IPS-18c (cell line): ENCODE results near the gene DAND5.

ENCODE experiments used
- H3K4me3 ChIP-seq: 2 replicates; pipeline ENCODE4 v1.7.0; 2013; ENCODE audit warnings: low read depth, mild to moderate bottlenecking, low read length, moderate library complexity; ENCODE audit not compliant: insufficient read depth
- H3K9me3 ChIP-seq: one replicate; pipeline ENCODE4 v1.6.1; 2013; ENCODE audit warnings: mild to moderate bottlenecking, low read length, moderate library complexity; ENCODE audit not compliant: control insufficient read depth, insufficient read depth

Gene DAND5

DNA sequence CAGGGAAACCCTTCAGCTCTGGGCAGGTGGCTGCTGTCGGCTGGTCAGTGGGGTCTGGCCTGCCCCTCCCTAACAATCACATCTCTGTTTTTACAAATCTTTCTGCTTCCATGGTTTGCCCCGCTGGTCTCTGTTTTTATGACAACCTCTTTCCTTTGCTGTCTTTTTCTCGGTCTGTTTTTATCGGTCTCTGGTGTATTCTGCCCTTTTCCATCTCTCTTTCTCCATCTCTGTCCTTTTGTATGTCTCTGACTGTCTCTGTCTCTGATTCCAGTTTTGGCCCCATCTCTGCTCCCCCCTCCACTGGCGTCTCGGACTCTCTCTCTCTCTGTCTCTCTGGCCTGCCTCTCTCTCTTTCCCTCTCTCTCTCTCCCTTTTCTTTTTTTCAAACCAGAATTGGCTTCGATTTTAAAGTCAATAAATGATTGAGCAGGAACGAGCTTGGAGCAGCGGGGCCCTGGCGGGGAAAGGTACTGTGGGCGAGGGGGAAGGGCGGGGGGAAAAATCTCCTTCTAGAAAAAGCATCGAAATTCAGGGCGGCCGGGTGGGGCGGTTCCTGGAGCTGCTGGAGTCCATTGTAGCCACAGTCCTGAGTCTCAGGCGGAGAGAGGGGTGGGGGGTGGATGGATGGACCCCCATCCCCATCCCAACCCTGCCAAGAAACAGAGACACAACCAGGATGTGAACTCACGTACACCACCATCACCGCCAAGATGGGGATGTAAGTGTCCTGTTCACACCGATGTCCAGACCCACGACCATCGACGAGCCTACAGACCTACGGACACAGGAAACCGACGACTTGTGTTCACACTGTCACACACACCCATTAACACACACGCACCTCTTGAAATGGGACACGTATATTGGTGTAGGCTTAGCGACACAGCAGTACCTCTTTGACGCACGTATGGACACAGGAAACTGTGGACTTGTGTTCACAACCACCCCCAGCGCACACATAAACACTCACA, 28.9 kb downstream of the DAND5 start:
- Histone ChIP-seq H3K4me3 (no peak overlapping the region), H3K9me3 (no peaks in the 10 kb centered on the region)

DNA sequence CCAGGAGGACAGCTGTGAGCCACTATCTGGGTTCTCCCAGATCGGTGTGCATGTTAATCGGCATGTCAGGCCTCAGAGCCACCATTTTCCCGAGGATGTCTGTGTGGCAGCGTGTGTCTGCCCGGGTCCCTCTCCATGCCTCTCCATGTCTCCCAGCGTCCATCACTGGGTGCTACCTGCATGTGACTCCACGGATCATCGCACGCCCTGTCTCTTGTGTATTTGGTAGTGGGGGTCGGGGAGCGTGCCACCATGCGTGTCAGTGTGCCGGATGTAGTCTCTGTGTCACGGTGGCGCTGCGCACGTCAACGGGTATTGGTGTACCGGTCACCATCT, 31.8 kb downstream of the DAND5 start:
- Histone ChIP-seq H3K4me3 (no peak overlapping the region), H3K9me3 (no peaks in the 10 kb centered on the region)

DNA sequence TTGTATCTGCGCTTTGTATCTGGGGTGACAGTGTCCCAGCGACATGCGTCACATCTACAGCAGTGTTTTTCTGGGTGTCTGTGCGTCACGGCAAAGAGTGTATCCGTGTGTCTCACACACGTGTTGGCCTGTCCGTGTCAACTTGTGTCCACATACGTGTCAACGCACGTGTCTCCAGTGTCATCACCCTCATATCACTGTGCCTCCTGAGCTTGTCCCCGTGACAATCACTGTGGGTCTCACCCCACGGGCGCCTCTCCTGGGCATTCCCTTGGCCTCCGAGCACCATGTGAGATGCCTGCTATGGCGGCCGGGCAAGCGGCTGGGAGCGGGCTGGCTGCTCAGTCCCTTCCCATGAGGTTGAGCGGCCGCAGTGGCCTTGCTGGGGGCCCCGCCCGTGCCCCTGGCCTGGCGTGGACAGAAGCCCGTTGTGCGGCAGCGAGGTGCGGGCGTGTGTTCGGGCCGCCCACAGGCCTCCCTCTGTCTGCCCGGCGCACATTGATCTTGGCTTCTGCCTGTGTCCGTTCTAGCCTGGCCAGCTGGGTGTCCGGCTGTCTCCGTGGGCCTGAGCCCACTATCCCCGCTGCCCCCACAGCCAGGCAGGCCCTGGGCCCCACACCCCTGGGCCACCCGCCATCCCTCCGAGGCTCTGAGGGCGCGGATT, 32.3 kb downstream of the DAND5 start:
- no peak overlapping the region for H3K4me3 ChIP-seq
- H3K9me3 ChIP-seq = no peaks in the 10 kb centered on the region

DNA sequence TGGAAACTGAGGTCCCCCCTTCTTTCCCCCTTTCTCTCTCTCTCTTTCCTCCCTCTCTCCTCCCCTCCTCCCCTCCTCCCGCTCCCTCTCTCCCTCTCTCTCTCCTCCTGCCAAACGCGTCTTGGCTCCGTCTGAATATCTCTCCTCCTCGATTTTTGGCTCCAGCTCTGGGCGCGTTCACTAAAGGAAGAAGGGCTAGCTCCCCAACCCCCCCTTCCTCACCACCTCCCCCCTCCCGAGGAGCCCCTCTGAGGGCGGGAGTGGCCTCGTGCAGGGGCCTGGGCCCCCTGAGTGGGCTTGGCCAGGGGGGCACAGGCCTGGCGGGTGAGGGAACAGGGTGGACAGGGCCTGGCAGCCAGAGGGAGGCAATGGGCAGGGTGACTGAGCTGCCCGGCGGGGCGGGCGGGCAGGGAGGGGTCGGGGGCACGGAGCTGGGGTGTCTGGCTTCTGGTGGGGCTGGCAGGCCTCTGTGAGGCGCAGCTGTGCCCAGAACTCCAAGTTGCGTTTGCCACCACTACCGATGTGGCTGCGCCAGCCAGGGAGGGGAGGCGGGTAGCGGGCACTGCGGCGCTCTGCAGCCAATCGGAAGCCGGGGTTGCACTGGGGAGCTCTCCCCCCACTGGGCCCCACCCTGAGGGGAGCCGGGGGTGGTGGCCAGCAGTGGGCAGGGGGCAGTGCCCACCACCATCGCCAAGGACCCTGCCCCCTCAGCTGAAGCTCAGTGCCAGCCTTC, 33.0 kb downstream of the DAND5 start:
- H3K9me3 ChIP-seq = no peaks in the 10 kb centered on the region
- H3K4me3 ChIP-seq = no peak overlapping the region

DNA sequence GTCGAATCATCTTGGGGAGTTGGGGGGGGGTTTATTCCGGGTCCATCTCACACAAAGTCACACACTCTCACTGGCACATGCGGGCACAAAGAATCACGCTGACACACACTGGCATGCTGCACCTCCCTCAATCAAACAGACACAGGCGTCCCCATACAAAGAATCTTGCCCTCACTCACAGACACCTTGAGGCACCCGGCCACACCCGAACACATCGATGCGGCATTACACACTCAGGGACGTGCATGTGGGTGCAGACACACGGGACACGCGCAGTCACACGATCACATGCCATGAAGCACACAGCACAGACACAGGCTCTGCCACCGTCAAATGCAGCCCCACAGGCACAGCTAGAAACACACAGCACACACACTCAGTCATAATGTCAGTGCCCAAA, 33.7 kb downstream of the DAND5 start:
- H3K4me3 ChIP-seq = no peak overlapping the region

DNA sequence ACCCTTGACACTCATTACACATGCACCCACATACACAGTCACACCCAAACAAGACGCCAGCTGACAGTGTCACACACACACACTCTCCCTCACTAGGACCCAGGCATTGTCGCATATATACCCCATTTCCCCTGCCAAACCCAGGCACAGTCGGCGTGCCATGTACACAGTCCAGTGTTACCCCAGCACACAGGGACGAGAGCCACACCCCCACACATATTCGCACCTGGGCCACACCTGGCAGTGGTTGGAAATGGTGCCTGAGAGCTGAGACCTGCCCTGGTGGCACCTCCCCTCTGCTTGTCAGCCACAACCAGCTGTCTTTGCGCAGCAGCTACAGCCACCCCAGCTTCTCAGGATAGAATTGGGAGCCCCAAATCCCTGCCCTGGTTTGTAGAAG, 34.9 kb downstream of the DAND5 start:
- H3K9me3 ChIP-seq = no peaks in the 10 kb centered on the region
- no peak overlapping the region for H3K4me3 ChIP-seq

More for the DNA sequence above, 33.7 kb downstream of the DAND5 start:
- H3K9me3 ChIP-seq = no peaks in the 10 kb centered on the region

DNA sequence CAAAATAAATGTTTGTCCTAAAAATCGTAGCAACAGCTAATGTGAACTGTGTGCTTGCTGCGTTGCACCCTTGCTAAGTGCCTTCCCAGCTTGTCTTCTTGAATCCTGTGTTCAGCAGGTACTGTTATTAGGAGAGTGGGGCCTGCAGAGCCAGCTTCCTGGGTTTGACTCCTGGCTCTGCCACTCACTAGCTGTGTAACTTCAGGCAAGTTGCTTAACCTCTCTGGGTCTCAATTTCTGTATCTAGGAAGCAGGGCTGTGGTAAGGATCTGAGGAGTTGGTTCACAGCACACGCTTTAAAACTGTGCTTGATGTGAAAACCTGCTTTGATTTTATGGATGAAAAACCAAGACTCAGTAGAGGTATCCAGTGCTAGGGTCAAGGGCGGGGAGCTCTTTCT, 35.9 kb downstream of the DAND5 start:
- H3K4me3 ChIP-seq = no peak overlapping the region
- H3K9me3 ChIP-seq = no peaks in the 10 kb centered on the region

DNA sequence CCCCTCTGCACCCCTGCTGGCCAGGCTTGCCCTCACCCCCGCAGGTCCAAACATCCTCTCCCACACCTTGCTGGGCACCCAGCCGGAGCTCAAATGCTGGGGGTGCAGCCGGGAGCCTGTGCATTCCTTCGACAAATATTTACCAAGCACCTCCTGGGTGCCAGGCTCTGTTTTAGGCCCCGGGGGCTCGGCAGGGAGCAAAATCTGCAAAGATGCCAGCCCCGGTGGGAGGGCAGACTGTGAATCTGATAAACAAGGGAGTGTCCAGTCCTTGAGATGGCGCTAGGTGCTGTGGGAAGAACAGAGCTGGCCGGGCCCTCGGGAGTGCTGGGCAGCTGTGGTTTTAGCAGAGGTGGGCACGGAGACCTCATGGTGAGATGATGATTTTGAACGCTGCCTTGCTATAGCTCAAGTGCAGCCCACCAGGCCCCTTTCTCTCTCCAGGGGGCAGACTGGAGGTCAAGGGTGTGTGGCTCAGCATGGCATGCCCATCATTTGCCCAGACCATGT, 36.5 kb downstream of the DAND5 start:
- no peak overlapping the region for H3K4me3 ChIP-seq

DNA sequence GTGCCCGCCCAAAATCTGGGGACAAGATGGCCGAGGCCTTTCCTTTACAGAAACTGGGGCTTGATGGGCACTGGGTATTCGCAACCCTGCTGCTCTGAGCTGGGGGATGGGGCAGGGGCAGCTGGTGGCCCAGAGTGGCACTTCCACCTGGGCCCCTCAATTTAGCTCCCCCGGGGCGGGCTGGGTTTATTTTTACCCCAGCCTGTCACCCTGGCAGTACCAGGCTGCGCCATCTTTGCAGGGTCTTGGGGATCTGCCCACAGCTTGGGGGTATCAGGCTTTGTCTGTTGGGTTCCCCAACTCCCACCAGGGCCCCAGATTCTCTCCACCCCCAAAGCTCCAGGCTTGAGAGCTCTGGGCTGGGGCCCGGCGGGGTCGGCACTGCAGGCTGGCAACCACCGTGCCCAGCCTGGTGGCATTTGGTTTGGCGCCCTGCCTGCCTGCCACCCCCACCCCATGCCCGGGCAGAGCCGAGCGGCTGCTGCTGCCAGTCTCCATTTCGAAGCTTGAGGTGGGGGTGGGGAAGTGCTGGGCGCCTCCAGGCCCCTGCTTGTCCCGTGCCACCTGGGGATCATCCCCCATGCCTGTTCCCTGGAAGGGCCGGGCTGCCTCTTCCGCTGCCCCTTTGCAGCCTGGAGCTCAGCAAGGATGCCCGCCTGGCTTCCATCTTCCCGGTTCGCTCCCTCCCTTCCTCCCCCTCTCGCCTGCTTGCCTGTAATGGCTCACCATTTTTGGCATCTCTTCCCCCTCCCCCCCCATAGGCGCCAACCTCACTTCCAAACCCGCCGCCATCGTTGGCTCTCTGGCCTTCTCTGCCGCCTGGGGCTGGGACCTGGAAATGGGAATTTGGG, 37.3 kb downstream of the DAND5 start:
- H3K4me3 ChIP-seq = no peak overlapping the region
- no peaks in the 10 kb centered on the region for H3K9me3 ChIP-seq

More for the DNA sequence above, 36.5 kb downstream of the DAND5 start:
- no peaks in the 10 kb centered on the region for H3K9me3 ChIP-seq

DNA sequence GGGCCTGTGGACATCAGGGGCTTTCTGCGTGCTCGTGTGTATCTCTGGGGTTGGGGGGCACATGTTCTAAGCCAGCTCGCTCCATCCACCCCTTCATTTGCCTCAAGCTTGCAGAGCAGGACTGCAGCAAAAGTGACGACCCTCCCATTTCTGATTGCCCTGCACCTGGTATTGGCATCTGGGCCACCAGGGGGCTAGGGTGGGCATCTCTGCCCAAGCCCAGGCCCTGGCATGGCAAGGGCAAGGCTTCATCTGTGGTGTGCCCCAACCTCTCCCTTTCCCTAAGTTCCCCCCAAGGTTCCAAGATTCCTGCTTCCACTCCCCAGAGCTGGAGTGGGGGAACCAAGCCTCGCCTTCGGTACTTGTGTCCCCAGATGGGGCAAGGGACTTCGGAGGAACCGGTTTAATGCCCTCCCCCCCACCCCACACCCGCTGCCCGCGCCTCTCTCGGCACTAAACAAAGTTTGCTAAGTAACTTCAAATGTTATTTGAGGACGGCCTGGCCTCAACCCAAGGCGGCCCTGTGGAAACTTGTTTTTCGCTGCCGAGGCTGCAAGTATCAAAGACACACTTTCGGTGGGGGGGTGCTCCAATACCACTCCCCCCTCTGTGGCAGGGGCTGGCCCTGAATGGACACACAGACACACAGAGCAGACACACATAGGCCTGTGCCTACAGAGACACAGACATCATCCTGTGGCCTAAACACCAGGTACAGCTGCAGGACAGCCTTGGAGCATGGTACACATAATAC, 38.1 kb downstream of the DAND5 start:
- no peak overlapping the region for H3K4me3 ChIP-seq
- H3K9me3 ChIP-seq = peaks cover 4% of the 10 kb centered on the region

DNA sequence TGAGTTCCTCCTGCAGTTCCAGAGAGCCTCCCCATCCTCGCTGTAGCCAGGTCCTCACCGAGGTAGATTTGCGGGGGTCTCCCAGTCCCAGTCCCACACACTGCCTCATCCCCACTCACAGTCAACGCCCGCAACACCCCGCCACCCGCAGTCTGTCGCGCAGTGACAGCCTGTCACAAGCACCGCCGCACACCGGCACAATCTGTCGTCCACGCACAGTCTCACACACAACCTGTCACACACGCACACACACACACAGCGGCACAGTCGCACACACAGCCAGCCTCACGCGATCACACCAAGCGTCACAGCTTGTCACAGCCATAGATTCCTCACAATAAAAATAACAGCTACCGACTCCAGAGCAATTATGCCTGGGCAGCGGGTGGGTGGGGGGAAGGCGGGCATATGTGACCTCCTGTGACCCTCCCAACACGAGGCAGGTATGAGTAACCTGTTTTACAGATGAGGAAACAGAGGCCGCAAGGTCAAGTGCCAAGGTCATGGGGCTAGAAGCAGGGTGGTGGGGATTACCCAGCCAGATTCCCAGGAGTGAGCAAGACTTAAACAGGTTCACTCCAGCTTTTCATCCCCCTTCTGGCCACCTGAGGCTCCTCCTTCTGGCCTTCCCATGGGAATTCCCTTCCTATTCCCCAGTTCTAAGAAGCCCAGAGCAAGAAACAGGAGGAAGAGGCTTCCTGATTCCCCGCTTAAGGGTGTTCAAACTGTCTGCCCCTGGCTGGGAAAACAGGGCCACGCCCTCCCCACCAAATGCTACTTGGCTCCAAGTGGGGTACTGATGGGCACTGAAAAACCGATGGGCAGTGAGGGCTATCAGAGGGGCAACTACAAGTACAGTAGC, 39.8 kb downstream of the DAND5 start:
- peaks cover 4% of the 10 kb centered on the region for H3K9me3 ChIP-seq
- H3K4me3 ChIP-seq = no peak overlapping the region

DNA sequence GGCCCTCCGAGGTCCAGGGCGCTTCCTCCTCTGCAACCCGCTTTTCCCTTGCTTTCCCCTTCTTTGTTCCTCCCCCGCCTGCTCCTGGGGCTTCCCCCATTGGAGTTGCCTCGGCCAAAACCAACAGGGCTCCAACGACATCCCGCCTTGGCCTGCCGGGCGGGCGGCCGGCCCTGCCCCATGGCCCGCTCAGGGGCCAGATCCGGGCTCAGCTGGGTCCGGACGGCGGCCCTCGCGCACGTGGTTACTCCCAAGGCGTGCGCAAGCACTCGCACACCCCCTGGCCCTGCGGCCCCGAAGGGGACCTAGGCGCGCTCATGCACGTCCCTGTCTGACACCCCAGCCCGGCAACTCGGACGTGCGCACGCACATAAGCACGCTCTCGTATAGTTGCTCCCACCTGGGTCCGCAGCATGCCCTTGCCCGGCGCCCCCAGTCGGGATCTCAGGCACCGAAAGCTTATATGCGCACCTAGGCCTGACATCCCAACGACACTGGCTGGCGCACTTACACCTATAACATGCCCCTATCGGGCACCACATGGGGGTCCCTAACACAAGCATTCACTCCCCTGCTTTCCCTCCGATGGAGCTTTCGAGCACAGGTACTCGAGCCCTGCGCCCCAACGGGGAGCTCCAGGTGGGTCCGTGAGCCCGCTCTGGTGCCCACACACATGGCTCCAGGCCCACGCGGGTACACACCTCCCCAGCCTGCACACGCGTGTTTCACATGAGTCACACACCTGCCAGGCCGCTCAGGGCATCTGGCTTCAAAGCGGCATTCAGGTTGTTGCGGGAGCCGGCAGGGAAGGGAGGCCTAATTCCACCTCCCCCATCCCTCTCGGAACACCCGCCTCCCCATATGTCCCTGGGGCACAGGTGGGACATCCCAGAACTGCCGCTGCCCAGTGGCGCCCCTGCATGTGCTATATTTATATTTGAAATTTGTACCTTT, 40.9 kb downstream of the DAND5 start:
- H3K9me3 ChIP-seq = peaks cover 4% of the 10 kb centered on the region
- 0 out of 2 replicates have a peak overlapping the region, but pooled peaks have one; percentile 24 for H3K4me3 ChIP-seq

DNA sequence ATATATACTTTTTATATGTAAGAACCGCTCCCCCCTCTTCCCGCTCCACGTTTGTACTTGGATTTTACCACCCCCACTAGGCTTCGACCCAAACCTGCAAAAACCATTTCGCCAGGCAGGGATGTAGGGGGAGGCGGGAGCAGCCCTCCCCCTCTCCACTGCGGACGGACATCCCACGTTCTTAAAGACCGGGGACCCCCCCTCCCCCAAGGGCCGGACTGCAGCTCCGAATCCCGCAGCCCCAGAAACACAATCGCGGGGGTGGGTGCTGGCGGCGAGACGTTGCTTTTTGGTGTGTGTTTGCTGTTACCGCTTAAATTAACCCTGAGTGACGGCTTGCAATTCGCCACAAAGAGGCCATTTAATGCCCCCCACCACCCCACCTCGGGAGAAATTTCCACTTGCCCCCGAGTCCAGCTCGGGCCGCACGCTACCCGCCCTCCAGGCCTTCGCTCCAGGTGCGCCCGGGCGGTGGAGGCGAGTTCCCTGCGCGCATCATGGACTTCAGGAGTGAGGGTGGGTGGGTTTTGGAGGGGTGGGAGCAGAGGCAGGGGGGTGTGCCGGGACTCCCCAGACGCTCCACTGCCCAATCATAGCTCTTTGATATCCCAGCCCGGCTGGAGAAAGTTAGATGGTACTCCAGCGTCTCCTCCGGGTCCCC, 41.7 kb downstream of the DAND5 start:
- peaks cover 4% of the 10 kb centered on the region for H3K9me3 ChIP-seq
- H3K4me3 ChIP-seq = no peak overlapping the region
